Inferior parietal cortex (tissue), 1 donor: Measurements from ENCODE around the gene PNLIPRP2.

Experiments
- DNase-seq: peaks from one replicate; pipeline ENCODE4 v3.0.0-alpha.2; 2016; ENCODE audit errors: extremely low spot score

Gene PNLIPRP2

DNA sequence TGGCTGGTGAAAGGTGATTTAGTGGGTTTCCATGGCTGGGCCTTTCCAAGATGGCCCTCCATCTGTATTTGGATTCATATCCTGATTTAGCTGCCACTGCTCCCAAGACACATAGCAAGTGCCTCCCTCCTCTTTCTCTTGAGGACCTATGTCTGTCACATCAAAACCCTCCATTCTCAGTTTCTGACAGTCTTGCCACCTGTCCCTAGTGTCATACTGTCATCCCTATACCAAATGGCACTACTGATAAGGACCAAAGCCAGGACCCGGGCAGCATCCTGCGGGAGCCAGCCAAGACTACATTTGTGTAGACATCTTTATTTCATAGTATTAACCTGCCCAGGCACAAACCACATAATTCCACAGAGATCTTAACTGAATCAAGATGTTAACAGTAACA, 34.8 kb downstream of the PNLIPRP2 start:
- DNase-seq = no peak

DNA sequence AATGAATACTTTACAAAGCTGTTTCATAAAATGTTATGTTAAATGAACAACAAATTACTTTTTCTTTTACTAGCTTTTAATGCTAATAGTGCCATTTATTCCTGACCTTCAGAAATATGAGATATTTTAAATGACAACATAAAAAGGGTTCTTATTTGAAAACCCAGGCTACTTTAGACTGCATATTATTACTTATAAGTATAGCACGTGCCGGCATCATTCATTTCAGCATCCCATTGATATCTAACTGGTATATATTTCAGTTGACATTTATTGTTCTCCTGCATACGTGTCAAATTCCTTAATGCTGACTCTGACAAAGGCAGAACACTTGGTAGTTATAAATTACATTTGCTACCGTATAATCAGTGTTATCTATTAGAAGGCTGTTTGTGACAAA, 35.3 kb downstream of the PNLIPRP2 start:
- no peak for DNase-seq

DNA sequence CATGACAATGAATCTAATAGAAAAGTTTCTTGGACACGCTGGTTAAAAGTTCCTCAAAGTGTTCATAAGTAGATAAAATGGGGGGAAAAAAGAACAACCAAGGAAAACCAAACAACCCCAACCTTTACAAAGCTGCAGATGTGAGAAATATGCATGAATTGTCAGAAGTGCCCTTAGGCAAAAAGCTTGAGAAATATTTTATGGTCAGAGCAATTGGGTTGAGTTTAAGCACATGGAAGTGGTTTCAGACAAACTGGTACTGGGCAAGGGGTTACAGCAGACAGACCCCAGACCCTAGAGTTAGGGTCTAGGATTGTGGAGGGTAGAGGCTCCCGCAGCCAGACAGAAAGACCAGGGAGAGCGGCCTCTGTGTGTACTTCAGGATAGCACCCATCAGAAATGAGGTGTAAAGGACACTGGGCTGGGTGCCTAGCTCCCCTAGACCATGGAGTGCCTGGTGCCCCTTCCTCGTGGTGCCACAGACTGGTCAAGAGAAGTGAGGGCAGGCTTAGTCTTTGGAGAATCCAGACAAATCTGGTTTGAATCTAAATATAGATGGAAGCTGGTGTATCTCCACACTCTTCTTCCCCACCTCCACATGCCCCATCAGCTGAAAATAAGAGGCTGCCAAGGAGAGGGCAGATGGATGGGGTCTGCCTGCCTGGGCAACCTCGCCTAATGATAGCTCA, 37.3 kb downstream of the PNLIPRP2 start:
- DNase-seq = no peak

DNA sequence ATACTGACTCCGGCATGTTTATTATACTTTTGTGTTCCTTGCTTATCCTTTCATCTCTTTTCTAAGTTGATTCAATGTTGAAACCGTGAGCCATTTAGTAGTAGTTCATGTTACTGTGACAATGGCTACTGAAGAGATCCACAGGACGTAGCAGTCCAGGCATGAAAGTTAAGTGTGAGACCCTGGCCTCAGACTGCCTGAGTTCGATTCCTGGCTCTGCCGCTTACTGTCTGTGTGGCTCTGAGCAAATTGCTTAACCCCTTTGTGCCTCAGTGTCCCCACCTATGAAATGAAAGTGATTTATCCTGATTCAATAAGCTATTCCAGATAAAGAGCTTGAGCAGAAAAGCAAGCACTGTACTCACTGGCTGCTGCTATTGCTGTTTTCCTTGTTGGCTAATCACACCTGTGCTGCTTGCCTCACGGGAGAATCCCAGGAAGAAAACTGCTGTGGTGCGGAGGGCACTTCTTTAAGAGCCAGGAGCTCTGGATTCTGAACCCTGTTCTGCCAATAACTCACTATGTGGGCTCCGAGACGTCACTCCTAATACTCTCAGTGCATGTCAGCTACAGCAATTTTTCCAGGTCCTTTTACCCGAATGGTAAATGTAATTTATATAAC, 38.4 kb downstream of the PNLIPRP2 start:
- no peak for DNase-seq

DNA sequence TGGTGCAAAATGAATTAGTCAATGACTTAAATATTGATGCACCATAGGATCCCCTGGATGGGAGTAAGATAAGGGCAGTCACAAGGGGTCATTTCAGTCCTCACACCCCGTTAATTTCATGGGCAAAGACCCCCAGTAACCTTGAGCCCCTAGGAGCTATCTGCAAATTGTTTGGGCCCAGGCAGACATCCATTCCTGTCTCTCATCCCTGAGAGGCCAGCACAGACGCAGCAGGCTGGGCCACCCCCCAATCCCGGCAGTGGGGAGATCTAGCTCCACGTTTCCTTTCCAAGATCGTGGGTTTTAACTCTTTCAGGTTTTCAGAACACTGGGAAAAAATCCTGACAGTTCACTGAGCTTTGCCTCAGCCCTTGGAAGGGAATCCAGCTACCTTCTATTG, 40.1 kb downstream of the PNLIPRP2 start:
- DNase-seq = no peak

DNA sequence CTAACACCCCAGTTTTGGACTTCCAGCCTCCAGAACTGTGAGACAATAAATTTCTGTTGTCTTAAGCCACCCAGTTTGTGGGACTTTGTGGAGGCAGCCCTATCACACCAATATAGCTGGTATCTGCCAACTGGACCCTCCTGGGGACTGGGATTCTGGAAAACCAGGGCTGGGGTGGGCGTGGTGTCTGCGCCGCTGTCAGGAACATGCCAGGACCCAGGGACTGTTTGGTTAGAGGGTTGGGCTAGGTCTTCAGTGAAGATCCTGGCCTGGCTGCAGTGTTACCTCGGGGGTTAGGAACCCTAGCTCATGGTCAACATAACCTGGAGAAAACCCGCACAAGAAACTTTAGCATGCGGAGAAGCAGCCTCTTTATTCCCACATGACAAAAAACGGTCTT, 42.6 kb downstream of the PNLIPRP2 start:
- no peak for DNase-seq

DNA sequence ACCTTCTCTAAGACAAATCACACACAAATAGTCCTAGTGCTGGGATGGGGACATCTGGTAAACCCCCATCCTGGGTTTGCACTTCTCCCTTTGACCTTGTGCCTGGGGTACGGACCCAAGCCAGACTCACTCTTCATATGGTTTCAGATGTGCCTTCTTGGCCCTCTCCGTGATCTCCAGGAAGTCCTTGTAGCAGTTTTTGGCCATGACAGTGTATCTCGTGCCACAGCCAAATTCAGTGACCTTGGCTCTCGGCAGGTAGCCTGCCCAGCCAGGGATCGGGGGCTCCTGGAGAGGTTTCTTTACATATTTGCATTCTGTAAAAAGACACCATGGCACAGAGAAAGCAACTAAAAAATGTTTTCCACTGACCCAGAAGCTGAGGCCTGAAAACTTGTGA, 43.9 kb downstream of the PNLIPRP2 start:
- no peak for DNase-seq

DNA sequence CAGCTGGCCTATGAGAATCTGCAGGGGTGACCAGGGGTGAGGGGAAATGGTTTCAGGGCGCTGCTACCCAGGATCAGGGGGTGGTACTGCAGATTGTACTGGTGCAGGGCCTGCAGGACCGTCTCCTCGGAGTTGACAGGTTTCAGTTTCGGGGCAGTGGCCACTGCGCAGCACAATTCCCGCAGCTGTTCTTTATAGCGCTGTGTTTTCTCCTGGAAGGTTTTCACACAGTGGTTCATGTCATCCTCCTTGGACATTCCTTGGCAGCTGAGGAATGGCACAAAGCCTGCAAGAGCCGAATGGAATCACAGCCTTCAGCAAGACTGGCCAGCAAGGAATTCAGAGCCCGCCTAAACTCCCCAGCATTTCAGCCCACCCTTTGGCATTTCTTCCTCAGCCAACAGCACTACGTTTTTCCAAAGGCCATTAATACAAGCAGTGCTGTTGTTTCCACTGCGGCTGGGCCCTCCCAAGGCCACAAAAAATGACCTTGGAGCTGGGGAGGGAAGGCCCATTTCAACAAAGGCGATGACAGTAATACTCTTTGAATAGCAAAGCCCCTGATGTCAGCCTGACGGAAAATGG, 44.9 kb downstream of the PNLIPRP2 start:
- no peak for DNase-seq

DNA sequence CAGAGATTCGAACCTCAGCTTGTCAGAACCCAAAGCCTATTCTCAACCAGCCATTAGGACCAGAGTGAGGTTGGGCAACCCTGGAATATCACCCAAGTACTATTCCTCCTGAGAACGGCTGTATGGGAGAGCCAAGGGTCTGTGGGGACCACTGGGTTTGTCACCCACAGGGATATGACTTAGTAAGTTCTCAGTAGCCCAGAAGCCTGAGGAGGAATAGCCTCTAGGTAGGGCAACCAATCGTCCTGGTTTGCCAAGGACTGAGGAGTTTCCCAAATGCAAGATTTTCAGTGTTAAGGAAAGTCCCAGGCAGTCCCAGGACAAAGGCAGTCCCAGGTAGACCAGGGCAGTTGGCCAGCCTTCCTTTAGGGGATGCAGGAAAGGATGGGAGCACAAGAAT, 46.7 kb downstream of the PNLIPRP2 start:
- DNase-seq = no peak

DNA sequence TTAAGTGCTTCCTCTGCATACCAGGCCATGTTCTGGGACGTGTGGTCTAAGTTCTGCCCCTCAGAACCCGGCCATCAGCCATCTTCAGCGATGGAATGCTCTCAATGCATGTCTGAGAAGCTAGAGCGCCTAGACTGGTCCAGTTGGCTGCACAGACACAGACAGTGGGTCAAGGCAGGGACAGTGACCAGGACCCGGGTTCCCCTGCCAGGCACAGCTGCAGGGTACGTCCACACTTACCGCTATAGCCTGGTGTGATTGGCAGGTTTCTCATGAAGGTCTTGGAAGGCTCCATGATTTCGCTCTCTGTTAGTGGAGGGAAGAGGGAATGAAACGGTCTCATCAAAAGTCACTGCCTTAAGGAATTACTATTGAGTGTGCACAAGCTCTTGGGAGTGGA, 47.3 kb downstream of the PNLIPRP2 start:
- DNase-seq = no peak

DNA sequence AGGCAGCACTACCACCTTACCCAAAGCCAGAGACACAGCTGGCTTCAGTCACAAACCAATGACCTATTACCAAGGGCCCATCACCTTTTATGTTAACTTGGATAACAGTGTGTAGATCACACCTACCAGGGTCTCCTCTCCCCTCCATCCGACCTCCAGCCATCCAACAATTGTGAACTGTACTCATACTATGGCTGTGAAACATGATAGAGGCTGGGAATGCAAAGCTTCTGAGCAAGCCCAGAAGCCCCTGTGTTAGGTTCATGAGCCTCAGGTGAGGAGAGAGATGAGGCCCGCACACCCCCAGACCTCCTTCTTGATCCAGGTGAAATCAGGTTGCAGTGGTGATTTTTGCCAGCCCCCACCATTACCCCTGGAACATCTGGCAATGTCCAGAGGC, 47.7 kb downstream of the PNLIPRP2 start:
- DNase-seq = no peak

DNA sequence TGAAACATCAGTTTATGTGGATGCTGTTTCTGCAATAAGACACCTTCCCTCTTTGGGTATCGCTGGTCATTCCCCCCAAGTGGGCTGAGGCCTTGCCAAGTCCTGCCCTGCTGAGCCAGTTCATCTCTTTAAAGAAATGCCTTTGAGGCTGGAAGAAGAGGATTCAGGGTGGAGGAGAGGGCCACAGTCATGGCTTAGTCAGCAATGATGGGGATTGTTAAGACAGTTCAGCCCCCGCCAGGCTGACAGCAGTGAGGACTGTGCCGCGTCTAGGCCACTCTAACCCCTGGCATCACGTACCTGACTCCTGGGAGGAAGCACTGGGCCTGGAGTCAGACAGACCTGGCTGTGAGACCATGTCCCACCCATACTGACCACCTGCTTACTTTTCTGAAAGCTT, 48.3 kb downstream of the PNLIPRP2 start:
- no peak for DNase-seq

DNA sequence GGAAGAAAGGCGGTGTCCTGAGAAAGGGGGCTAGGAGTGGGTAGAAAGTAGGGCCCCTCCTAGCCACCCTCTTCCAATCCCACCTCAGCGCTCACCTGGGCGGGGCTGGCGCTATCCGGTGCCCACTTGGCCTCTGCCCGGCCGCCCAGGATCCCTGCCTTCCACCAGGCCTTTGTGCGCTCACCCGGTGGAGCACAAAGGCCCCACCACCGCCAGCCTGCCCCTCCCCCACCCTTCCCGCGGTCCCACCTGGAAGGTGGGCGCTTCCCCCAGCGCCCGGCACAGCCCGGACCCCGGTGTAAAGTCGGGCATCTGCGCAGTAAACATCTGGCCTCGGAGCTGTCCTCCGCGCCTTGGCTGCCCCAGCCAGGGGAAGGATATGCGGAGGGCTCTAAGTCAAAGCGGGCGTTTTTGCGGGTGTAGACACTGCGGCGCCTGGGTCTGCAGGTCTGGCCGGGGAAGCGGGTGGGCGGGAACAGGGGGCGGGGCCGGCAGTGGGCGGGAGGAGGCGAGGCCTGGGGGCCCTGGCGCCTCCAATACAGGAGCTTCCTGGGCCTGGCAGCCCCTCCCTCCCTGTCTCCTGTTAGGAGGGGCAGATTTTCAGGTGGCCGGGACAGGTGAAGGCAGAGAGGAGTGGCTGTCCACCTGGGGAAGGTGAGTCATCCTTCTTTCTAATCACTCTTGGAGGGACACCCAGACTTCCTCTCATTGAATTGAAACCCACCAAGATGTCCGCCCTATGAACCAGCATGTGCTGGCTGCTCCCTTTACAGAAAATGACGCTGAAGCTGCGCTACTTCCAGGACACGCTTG, 49.3 kb downstream of the PNLIPRP2 start:
- no peak for DNase-seq

DNA sequence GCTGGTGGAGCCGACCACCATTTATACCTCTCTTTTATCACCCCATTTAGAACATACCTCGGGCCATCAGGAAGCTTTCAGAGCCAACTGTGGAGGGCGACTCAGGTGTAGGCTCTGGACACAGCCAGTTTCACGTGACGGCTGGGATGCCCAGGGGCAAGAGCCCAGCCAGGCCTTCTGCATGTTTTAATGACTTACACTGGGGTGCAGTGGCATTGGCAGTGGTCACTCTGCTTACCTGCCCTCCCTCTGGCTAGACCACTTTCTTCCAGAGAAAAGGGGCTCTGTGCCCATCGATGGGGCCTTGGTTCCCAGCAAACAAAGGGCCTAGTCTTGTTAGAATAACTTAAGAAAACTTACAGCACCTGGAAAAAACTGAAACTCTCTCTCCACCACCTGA, 50.0 kb downstream of the PNLIPRP2 start:
- DNase-seq = no peak

DNA sequence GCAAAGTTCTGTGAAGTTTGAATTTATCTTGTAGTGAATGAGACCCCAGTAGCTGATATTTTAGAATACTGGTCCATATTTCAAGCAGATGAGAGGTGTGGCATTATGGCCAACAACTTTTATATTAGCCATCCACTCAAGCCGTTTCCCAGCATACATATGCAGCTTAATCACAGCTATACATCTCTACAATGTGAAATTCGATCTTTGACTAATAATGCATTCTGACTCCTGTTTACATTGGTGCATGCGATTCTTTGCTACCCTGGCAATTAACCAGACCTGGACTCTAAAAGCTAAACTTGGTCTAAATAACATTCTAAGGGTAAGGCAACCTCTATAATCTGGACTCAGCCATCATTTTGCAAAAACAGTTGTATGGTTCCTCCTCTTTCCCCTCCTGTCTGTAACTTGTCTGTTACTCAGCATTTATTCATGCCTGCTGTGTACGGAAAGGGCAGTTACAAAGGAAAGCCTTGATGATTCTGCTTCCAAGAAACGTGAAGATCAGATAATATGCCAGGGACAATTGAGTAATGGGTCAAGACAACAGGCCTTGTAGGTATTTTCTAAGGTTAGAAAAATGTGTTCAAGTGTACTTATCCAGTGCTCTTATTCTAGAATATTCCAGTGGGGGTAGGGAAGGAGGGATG, 50.6 kb downstream of the PNLIPRP2 start:
- DNase-seq = no peak

DNA sequence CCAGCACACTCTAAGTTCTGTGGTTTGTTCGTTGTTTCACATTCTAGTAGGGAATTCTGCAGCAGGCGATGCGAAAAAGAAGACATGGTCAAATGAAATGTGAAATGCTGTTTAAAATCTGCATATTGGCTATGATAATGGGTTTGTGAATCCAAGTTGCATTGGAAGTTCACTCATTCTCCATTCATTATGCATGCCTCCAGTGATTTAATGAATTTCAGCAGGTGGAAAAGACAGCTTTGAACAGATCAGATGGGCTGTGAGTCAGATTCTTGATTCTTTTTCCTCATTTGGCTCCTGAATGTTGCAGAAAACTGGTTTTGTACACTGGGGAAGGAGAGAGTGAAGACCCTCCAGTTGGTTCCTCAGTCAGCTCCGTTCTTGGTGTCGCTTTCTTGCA, 52.1 kb downstream of the PNLIPRP2 start:
- DNase-seq = no peak

DNA sequence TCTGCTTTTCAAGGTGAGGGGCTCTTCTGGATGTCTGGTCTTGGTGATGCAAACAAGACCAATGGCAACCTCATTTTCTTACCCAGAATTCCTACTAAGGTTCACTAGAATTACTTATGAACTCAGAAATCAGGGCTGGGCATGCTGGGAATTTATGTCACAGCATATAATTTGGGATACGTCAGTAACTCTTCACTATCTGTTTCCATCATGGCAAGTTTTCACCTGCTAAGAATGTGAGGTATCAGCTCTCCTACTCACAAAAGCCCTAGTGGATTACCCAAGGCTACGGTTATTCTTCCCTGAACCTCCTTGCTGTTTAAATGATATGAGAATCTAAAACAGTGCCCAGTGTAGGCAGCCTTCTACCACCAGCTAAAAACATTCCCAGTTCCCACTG, 53.1 kb downstream of the PNLIPRP2 start:
- DNase-seq = no peak

DNA sequence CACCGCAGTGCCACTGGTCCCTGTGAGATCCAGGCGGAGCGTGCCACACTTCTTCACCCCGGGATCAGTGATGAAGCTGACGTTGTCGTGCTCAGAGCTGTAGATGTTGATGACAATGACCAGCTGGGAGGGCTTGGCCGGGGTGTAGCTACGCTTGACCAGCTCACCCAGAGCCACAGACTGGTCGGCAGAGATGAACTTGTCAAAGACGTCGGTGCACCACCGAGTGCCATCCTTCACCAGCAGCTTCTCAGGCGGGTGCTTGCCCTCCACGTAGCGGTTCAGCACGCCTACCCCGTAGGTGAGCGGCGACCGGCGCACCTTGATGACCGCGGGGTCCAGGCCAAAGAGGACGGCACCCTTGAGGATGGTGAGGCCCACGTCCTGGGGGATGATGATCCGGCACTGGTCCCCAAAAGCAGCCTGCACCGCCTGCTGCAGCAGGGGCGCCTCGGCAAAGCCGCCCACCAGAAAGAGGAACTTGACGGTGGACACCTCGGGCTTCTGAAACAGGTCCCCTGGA, 54.2 kb downstream of the PNLIPRP2 start:
- no peak for DNase-seq

DNA sequence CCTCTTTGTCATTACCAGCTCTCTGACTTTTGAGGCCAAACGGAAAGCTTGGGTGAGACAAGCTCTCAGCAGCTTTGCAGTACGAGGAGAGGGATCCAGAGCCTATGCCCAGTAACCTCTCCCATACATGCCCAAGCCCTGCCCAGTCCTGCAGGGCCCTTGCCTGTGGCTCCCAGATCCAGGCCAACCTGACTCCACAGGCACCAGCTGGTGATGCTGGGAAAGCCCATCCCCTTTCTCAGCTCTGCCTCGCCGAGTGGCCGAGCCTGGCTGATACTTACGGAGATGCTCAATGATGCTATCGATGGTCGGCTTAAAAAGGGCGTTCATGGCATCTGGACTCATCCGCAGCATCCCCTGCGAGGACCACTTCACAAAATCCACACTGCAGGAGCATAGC, 55.4 kb downstream of the PNLIPRP2 start:
- DNase-seq = no peak

DNA sequence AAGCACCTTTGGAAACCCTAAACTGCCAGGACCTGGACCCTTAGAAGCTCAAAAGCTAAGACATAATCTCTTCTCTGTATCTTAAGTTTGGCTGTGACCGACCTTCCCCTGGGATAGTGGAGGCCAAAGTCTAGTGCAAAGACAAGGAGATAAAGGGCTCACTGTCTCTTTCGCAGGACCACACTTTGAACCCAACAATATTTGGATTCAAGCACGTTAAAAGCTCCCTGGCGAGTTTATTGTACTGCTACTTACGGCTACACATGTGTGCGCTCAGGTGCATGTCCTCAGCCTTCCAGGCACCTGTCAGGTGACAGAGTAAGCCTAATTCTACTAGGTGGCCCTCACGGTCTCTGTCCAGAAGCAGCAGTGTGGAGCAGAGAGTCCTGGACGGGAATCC, 55.9 kb downstream of the PNLIPRP2 start:
- DNase-seq = no peak

DNA sequence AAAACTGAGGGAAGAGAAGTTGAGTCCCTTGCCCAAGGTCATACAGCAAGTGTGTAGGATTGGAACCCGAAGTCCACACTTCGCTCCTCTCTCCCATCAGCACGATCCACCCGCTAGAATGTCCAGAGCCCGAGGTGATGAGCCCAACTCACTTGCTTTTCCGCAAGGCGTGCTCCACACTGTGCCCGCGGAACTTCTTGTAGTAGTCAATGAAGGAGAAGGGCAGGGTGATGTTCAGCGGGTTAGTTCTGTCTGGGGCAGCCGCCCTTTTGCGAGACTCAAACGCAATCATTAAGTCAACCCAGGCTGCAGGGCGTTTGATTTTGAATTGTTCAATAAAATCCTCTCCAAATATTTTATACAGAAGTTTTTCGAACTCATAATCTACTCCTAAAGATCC, 58.6 kb downstream of the PNLIPRP2 start:
- no peak for DNase-seq

DNA sequence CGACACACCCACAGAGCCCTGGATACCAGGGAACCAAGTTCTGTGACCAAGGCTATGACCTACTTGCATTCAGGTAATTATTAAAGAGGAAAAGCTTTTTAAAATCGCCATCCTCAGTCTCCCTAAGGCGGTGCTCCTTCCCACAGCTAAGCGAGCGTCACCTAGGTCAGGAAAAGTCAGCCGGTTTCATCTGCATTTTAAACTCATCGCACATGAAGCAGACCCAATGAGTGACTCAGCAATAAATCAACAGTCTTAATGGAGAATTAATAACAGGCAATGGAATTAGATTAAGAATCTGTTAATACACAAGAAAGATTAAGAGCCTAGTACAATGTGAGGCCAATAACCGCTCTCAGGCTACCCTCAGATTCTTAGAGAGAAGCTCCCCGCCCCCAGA, 62.4 kb downstream of the PNLIPRP2 start:
- no peak for DNase-seq
